GM21360 (cell line): ENCODE measurements around the gene COL9A3.
"Not testable (repeated sequence)": the region's sequence is repeated elsewhere in the genome, so short reads cannot be mapped to it uniquely, and the experiment has no call there.

Experiments used
- ATAC-seq: cut with Tn5 transposase; IDR thresholded peaks from one replicate; pipeline ENCODE4 v1.9.1; 2021; ENCODE audit warnings: mild to moderate bottlenecking, moderate library complexity; ENCODE audit not compliant: unreplicated experiment

Gene COL9A3

DNA sequence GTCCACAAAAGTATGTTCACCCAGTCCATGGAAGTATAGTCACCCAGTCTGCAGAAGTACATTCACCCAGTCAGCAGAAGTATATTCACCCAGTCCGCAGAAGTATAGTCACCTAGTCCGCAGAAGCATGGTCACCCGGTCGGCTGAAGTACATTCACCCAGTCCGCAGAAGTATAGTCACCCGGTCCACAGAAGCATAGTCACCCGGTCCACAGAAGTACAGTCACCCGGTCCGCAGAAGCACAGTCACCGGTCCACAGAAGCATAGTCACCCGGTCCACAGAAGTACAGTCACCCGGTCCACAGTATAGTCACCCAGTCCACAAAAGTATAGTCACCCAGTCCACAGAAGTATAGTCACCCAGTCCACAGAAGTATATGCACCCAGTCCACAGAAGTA, 36.0 kb downstream of the COL9A3 start:
- no peak for ATAC-seq

DNA sequence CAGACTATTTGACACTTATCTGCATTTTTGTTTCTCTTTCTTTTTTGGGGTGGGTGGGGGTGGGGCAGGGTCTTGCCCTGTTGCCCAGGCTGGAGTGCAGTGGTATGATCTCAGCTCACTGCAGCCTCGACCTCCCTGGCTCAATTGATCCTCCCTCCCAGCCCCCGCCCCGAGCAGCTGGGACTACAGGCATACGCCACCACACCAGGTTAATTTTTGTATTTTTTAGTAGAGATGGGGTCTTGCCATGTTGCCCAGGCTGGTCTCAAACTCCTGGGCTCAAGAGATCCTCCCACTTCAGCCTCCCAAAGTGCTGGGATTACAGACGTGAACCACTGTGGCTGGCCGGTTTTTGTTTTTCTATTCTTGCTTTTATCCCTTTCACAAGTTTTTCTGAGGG, 36.5 kb downstream of the COL9A3 start:
- ATAC-seq: not testable (repeated sequence)

GRCh38 chr20:62854121-62854520, 37.3 kb downstream of the COL9A3 start:
- no peak for ATAC-seq

- no peak for ATAC-seq
Measured at GRCh38 chr20:62855120-62855519, 38.3 kb downstream of the COL9A3 start.

DNA sequence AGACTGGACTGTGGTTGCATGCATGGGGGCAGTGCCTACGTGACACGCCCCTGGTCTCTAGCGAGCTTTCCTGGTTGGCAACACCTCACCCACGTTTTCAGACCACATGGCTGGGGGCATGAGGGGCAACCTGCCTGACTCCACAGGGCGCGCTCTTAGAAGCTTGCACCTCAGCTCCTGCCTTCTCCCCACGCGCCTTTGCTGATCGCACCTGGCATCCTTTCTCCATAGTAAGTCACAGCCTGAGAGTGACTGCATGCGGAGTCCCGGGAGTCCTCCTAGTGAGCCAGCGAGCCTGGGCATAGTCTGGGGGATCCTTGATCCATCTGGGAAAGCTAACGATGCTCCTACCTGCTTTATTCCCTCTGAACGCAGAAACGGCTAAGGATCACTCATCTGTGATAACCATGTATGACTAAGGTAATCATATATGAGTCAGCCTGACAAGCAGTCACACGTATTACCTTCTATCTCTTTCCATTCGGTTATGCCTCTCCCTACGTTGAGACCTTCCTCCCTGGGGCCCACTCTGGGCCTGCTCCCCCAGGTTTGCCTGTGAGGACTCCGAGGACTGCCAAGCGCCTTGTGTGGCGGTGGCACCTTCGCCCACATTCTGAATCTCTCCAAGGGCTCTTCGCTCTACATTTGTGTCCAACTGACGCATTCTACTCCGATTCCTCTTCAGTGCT, 40.2 kb downstream of the COL9A3 start:
- no peak for ATAC-seq

DNA sequence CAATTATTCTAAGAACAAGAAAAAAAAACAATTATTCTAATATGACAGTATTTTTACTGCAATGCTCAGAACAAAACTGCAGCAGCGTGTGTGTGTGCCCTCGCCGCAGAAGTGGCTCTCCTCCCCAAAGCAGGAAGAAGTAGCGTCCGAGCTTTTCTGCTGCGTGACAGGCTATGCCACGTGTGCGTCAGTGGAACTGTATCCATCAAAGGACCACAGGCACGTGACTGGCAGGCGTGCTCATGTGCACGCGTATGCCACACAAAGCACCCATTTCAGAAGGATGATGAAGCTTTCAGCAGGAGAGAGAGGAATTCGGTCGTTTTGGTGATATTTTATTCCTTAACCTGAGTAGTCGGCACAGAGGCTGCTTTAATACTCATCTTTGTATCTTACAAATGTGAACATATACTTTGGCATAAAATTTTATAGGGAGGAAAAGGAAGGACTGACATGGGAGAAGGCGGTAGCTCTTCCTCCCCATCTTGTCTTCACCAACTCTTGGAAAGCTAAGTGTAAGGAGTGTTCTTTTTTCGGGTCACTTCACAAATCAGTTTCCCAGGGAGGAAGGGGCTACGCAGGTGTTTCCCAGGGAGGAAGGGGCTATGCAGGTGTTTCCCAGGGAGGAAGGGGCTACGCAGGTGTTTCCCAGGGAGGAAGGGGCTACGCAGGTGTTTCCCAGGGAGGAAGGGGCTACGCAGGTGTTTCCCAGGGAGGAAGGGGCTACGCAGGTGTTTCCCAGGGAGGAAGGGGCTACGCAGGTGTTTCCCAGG, 41.4 kb downstream of the COL9A3 start:
- ATAC-seq: no peak

GRCh38 chr20:62859721-62860120, 42.9 kb downstream of the COL9A3 start:
- ATAC-seq: no peak

DNA sequence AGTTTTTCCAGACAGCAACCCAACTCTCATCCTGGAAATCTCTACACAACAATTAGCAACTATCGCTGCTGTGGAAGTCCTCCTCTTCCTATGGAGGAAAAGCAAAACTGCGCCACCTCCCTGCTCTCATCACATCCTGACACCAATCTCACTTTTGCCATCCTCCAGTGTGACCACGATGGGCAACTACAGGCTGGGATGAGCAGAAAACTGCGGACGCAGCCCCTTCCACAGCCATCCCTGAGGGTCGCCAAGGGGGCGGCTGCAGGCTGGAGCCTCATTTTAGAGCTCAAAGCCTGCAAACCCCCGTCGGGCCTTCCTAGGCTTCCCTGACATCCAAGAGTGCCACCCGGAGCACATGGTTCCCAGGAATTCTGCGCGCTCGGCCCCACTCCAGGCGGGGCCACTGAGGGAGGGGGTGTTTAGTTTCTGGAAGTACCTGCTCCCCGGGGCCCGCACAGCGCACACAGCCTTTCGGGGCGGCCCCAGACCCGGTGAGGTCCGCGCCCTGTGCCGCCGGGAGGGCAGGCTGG, 43.6 kb downstream of the COL9A3 start:
- no peak for ATAC-seq

DNA sequence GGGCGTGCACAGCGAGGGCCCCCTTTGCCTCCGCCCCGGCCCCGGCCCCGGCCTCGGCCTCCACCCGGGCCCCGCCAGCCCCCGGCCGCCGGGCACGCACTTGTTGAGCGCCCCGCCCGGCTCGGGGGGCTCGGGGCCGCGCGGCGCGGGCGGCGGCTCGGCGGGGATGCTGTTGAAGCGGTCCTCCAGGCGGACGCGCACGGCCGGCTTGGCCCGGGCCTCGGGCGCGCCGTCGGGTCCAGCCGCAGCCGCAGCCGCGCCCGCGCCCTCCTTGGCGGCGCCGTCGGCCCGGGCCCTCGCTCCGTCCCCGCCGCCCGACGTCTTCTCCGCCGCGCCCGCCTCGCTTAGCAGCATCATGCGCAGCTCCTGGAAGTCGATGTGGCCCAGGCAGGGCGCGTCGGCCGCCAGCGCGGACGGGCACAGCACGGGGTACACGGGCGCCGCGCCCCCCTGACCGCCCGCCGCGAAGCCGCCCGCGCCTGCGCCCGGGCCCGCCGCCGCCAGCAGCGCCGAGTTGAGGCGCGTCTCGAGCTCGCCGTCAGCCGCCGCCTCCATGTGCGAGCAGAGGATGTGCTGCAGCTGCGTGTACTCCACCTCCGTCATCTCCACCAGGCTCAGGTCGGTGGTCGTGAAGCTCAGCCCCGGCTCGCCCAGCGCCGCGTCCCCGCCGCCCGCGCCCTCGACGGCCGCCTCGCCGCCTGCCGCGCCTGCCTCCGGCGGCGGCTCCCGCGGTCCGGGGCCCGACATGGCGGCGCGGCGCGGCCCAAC, 44.3 kb downstream of the COL9A3 start:
- ATAC-seq: peak; percentile 35

GRCh38 chr20:62861726-62862336, 45.0 kb downstream of the COL9A3 start, which contains the start of gene TCFL5:
TCFL5 (minus strand) TSS chr20:62861822; CDS start chr20:62861670, 152 bp downstream.
- peak; percentile 73 for ATAC-seq

DNA sequence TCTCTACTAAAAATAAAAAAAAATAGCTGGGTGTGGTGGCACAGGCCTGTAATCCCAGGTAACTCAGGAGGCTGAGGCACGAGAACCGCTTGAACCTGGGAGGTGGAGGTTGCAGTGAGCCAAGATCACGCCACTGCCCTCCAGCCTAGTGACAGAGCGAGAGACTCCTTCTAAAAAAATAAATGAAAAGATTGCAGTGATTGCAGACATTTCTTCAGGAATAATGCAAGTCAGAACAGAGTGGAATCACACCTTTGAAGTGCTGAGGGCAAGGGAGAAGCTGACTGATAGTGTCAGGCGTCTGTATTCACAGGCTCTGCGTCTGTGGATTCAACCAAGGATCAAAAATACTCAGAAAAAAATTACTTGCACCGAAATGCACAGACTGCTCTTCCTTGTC, 47.4 kb downstream of the COL9A3 start:
- ATAC-seq: no peak

- no peak for ATAC-seq
Measured at GRCh38 chr20:62872184-62872847, 55.5 kb downstream of the COL9A3 start.

DNA sequence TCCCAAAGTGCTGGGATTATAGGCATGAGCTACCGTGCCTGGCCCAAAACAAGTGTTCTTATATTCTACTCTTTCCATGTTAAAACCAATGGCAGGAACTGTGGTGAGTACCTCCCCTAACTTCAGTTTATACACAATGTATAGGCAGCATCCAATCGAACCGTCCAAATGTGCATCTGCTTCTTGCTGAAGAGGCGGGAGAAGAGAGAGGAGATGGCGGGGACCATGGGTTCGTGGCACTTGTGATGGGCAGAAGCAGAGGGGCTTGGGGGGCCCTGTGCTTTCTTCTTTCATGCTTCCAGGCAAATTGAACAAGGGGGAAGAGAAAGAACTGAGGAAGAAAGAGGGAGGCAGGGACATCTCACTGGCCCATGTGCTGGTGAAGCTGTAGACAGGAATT, 56.0 kb downstream of the COL9A3 start:
- no peak for ATAC-seq

DNA sequence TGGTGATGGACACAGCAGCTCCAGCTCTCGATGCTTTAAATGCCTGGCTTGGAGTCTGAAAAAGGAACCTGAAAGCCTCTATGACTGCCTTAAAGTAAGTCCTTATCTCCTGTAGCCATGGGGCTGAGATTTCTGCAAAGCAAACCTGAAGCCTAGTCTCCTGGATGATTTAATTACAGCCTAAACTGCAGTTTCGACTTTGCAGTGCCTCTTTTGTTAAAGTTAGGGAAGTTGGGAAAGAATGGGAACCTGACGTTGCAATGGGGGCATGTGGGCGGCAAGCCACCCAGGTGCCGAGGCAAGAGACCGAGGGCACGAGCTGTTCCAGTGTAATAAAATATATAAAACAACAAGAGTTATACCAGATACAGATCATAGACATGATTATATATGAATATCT, 56.4 kb downstream of the COL9A3 start:
- no peak for ATAC-seq

DNA sequence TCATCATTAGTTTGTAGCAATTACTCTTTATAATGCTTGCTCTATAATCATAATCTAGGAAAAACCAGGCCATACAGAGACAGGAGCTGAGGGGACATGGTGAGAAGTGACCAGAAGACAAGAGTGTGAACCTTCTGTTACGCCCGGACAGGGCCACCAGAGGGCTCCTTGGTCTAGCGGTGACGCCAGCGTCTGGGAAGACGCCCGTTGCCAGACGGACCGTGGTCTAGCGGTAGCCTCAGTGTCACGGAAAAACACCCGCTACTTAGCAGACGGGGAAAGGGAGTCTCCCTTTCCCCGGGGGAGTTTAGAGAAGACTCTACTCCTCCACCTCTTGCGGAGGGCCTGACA, 56.8 kb downstream of the COL9A3 start:
- ATAC-seq: not testable (repeated sequence)

DNA sequence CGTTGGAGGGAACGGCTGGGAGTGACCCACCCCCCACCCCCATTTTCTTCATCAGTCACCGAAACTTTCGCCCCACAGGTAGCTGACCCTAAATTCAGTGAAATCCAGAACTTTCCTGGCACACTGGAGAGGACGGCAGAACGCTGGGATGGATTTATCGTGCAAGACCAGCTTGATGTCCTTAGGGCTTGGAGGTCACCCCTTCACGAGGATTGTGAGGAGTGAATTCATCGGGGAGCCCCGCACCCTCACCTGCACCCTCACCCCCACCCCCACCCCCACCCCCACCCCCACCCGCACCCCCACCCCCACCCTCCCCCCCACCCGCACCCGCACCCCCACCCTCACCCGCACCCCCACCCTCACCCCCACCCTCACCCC, 58.1 kb downstream of the COL9A3 start:
- ATAC-seq: no peak

- no peak for ATAC-seq
Measured at GRCh38 chr20:62875419-62876361, 58.8 kb downstream of the COL9A3 start.

GRCh38 chr20:62876501-62876901, 59.7 kb downstream of the COL9A3 start:
- no peak for ATAC-seq
